Kidney (tissue), 14 donors: Measurements from ENCODE around the gene ZNF652. TPM values are rescaled to one million over a fixed set of nuclear protein-coding genes. Genes with fewer than 3 reads are reported as not detected.

ENCODE experiments used
- DNase-seq, 5 donors: peaks; one replicate each; pipeline ENCODE4 v3.0.0-alpha.2; 2013 to 2020
- FAIRE-seq: peaks from 2 replicates; lab custom pipeline; 2012; peaks lifted over from hg19 to GRCh38; lab: Jason Lieb, UNC
- H3K27ac ChIP-seq, 2 donors: one replicate each; pipeline ENCODE4 v1.7.0; 2013; ENCODE audit warnings: low read depth in 2 of 2, low read length in 2 of 2, inconsistent platforms in 1 of 2
- H3K27me3 ChIP-seq: one replicate; pipeline ENCODE4 v1.7.1; 2013; ENCODE audit warnings: low read length, inconsistent platforms; ENCODE audit not compliant: control insufficient read depth, insufficient read depth
- H3K36me3 ChIP-seq, 3 donors: one replicate each; pipeline versions ENCODE4 v1.7.0 to v1.7.1; 2013; ENCODE audit warnings: low read length in 3 of 3, control low read depth in 1 of 3, inconsistent platforms in 1 of 3; ENCODE audit not compliant: insufficient read depth in 3 of 3, control insufficient read depth in 2 of 3
- H3K4me1 ChIP-seq, 3 donors: one replicate each; pipeline versions ENCODE4 v1.7.0 to v1.7.1; 2013; ENCODE audit warnings: low read length in 3 of 3, inconsistent platforms in 1 of 3, low read depth in 1 of 3; ENCODE audit not compliant: control insufficient read depth in 2 of 3, insufficient read depth in 2 of 3
- H3K4me3 ChIP-seq, 3 donors: one replicate each; pipeline versions ENCODE4 v1.7.0 to v1.8.1; 2013; ENCODE audit warnings: low read length in 3 of 3, control low read depth in 1 of 3, inconsistent platforms in 1 of 3
- H3K9ac ChIP-seq, 3 donors: one replicate each; pipeline versions ENCODE4 v1.7.0 to v1.7.1; 2013; ENCODE audit warnings: low read length in 3 of 3, control low read depth in 1 of 3, inconsistent platforms in 1 of 3
- H3K9me3 ChIP-seq, 3 donors: one replicate each; pipeline versions ENCODE4 v1.7.0 to v1.7.1; 2013; ENCODE audit warnings: low read length in 3 of 3, control low read depth in 1 of 3, inconsistent platforms in 1 of 3; ENCODE audit not compliant: control insufficient read depth in 2 of 3, insufficient read depth in 1 of 3
- CTCF ChIP-seq: IDR thresholded peaks from 3 replicates; pipeline ENCODE4 v1.5.1; 2012; ENCODE audit warnings: mild to moderate bottlenecking, moderate library complexity, borderline replicate concordance; ENCODE audit not compliant: insufficient read depth; ENCODE audit errors: extremely low read depth
- intact Hi-C: fragments of 100-400 bp; cut with DNase I; formaldehyde crosslinking; loops from one replicate; pipeline ENCODE4 v1.11.1; 2022
- polyA plus RNA-seq: library from polyadenylated mRNA; stranded (reverse); fragments of 350-450 nt; fragmentation: Illumina TruSeq; extraction: RNeasy Lipid Tissue Mini Kit (QIAGEN cat#74804); gene quantifications from one replicate; pipeline ENCODE4 v1.2.3, GENCODE V29; 2014; ENCODE audit warnings: low read depth, low replicate concordance; ENCODE audit not compliant: insufficient read depth
- total RNA-seq: library from RNA; stranded (reverse); fragmentation: NEBNext Ultra II Directional; extraction: Animal tissue kit (Norgen Biotek cat#: 25700); gene quantifications from one replicate; pipeline ENCODE4 v1.2.1, GENCODE V29; 2021
- donor health status: control.
- donor health status: control.
- donor health status: control.
- donor health status: control.
- donor health status: control.
- donor health status: DM: yes; HTN: yes; CAD: no.
- donor health status: Normal renal cell carcinoma (clear cell type).

ZNF652 gene
- total and polyA plus RNA-seq, 2 donors from 2014 or later, result 30.1 to 49.0 TPM

GRCh38 chr17:49359990-49360795 lies 1.9 kb downstream of the ZNF652 start:
- peak overlapping the region; percentile 50 to 76 (median 70) for H3K9ac ChIP-seq
- peak overlapping the region; percentile 80 to 90 (median 89) for H3K4me3 ChIP-seq
- DNase-seq (no peak), FAIRE-seq (no peak)
- intact Hi-C loops, result no loop called here
- peaks cover 7 to 20% (median 19%) of the 10 kb centered on the region in 3 donors for H3K4me1 ChIP-seq
- TF ChIP-seq CTCF, result no peak
- H3K36me3 ChIP-seq, result no peaks in the 10 kb centered on the region
- no peaks in the 10 kb centered on the region for H3K27me3 ChIP-seq
- no peaks in the 10 kb centered on the region for H3K9me3 ChIP-seq
- no peak overlapping the region for H3K27ac ChIP-seq

GRCh38 chr17:49358641-49359247 lies 3.3 kb downstream of the ZNF652 start:
- Histone ChIP-seq H3K9ac (no peak overlapping the region), H3K4me3 (no peak overlapping the region), H3K9me3 (no peaks in the 10 kb centered on the region), H3K27ac (no peak overlapping the region), H3K27me3 (no peaks in the 10 kb centered on the region), H3K4me1 (peaks cover 7 to 20% (median 19%) of the 10 kb centered on the region in 3 donors), H3K36me3 (no peaks in the 10 kb centered on the region)
- intact Hi-C loops, result no loop called here
- TF ChIP-seq CTCF, result no peak
- FAIRE-seq (no peak), DNase-seq (no peak)

- DNase-seq (no peak), FAIRE-seq (no peak)
- Histone ChIP-seq H3K27me3 (no peaks in the 10 kb centered on the region), H3K4me1 (peaks cover 7 to 20% (median 15%) of the 10 kb centered on the region in 3 donors), H3K36me3 (no peaks in the 10 kb centered on the region), H3K4me3 (no peak overlapping the region), H3K9ac (no peak overlapping the region), H3K27ac (no peak overlapping the region), H3K9me3 (no peaks in the 10 kb centered on the region)
- no peak for TF ChIP-seq CTCF
- intact Hi-C loops, result no loop called here
These were observed 4.5 kb downstream of the ZNF652 start for GRCh38 chr17:49357516-49357915.
